Fibroblast of villous mesenchyme (primary cell): ENCODE measurements around the gene RTN4. TPM values are rescaled to one million over a fixed set of nuclear protein-coding genes. Genes with fewer than 3 reads are reported as not detected.
"Not testable (repeated sequence)": the region's sequence is repeated elsewhere in the genome, so short reads cannot be mapped to it uniquely, and the experiment has no call there.

ENCODE experiments used
- DNase-seq: peaks from one replicate; pipeline ENCODE4 v3.0.0-alpha.2; 2010; ENCODE audit warnings: low read depth
- H3K4me3 ChIP-seq: 2 replicates; pipeline ENCODE4 v1.5.1; 2011; ENCODE audit warnings: low read depth, mild to moderate bottlenecking, low read length
- CTCF ChIP-seq: IDR thresholded peaks from 2 replicates; pipeline ENCODE4 v1.5.1; 2012; ENCODE audit warnings: low read depth, mild to moderate bottlenecking, low read length; ENCODE audit not compliant: insufficient read depth
- total RNA-seq: library from RNA; depleted of rRNA; stranded (reverse); fragments of >200 nt; gene quantifications from 2 replicates; pipeline ENCODE4 v1.2.3, GENCODE V29; 2012

Gene RTN4
- total RNA-seq, 1 donor: 262 TPM

- TF ChIP-seq CTCF: no peak
- peak; percentile 73 for DNase-seq
- no peak overlapping the region for H3K4me3 ChIP-seq
Observed at GRCh38 chr2:55093381-55093780, 43.1 kb upstream of the RTN4 start.

GRCh38 chr2:55092439-55092838 is 42.2 kb upstream of the RTN4 start:
- no peak overlapping the region for H3K4me3 ChIP-seq
- DNase-seq: no peak
- TF ChIP-seq CTCF: no peak

DNA sequence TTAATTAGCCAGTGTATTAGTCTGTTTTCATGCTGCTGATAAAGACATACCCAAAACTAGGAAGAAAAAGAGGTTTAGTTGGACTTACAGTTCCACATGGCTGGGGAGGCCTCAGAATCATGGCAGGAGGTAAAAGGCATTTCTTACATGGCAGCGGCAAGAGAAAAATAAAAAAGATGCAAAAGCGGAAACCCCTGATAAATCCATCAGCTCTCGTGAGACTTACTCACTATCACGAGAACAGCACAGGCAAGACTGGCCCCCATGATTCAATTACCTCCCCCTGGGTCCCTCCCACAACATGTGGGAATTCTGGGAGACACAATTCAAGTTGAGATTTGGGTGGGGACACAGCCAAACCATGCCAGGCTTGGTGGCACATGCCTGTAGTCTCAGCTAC is 41.4 kb upstream of the RTN4 start:
- not testable (repeated sequence) for H3K4me3 ChIP-seq, DNase-seq

GRCh38 chr2:55090702-55091101 is 40.5 kb upstream of the RTN4 start:
- H3K4me3 ChIP-seq: no peak overlapping the region
- TF ChIP-seq CTCF: no peak
- peak; percentile 52 for DNase-seq

GRCh38 chr2:55089726-55090125 is 39.5 kb upstream of the RTN4 start:
- DNase-seq: no peak
- H3K4me3 ChIP-seq: no peak overlapping the region
- no peak for TF ChIP-seq CTCF

DNA sequence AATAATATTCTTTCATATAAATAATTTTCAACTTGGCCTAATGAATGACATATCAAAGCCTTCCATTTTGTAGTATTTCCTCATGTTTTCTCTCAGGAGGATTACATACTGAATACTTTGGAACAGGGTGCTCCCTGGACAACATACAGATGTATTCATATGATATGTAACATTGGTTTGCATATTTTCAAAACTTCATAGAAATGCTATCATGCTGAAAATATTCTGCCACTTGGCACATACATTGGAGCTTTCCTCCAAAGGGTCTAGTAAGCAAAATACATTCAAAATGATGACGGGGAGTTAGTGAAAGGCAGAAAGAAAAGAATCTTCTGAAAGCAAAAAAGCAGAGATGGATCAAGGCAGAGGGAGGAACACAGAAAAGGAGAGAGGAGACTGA is 38.1 kb upstream of the RTN4 start:
- H3K4me3 ChIP-seq: no peak overlapping the region
- DNase-seq: no peak
- no peak for TF ChIP-seq CTCF

DNA sequence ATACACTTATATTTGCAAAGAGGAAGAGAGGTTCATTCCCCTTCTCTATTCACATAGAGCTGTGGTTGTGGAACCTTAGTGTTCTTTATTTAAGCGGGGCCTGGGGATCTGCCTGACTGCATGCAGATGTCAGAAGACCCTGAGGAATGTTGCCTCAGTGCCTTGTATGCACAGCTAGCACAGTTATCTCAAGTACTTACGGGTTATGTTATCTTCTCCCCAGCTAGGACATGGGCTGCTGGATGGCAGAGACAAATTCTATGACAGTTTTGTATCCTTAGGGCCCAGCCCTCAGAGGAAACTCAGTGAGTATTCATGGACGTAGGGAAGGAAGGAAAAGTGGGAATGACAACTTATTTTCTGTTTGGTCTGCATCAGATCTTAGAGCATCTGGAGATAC is 37.7 kb upstream of the RTN4 start:
- no peak overlapping the region for H3K4me3 ChIP-seq
- peak; percentile 26 for DNase-seq
- no peak for TF ChIP-seq CTCF
